PFSK-1 (cell line): ENCODE results near the gene SUN2.

Experiments used
- FOXP2 ChIP-seq: optimal IDR thresholded peaks from 2 replicates; pipeline ENCODE3; 2011; ENCODE audit warnings: borderline replicate concordance, control low read depth, inconsistent platforms; ENCODE audit not compliant: insufficient read depth; ENCODE audit errors: extremely low read length, extremely low read depth
- POLR2AphosphoS5 ChIP-seq: IDR thresholded peaks from 2 replicates; pipeline ENCODE4 v1.6.1; 2012; ENCODE audit warnings: low read depth, mild to moderate bottlenecking, control low read depth, low read length, moderate library complexity
- SIN3A ChIP-seq: IDR thresholded peaks from 2 replicates; pipeline ENCODE4 v1.6.1; 2012; ENCODE audit warnings: mild to moderate bottlenecking, low read length, moderate library complexity, borderline replicate concordance; ENCODE audit not compliant: insufficient read depth

DNA sequence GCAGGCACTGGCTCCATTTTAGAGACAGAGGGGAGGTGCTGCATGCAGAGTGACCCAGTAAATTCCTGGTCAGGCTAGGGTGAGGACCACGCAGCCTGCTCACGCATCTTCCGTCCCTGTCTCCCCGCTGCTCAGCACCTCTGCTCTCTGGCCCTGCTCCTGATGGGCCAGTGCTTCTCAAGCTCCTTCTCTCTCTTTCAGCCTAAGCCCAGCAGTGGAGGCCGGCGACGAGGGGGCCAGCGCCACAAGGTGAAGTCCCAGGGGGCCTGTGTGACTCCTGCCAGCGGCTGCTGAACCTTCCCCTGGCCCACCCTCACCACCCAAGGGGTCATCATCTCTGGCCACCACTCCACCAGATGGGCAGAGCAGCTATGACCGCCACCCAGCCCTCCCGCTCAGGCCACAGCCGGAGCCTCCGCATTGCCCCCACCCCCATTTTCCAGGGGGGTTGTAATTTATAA is 25.4 kb downstream of the SUN2 start:
- TF ChIP-seq POLR2AphosphoS5 (no peak), SIN3A (no peak), FOXP2 (no peak)
